Measurements from ENCODE around the gene SPATA25.
A peak's percentile ranks its signal among the peaks of the same experiment; 100 is the strongest.
"Not testable (repeated sequence)": the region's sequence is repeated elsewhere in the genome, so short reads cannot be mapped to it uniquely, and the experiment has no call there.

The SPATA25 gene

DNA sequence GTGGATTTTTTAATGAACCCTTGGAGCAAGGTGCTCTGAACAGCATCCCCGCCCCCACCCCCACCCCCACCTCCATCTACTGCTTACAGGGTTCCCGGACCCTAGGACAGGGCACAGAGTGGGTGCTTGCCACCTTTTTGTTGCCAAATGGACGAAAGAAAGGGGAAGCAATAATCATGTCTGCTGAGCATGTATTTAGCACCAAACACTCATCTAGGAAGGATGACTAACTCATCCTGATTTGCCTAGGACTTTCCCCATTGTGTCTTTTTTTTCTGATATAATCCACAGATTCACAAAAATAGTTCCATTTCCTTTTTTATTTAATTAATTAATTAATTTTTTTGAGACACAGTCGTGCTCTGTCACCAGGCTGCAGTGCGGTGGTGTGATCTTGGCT lies 25.7 kb upstream of the SPATA25 start:
- no peak for DNase-seq

DNA sequence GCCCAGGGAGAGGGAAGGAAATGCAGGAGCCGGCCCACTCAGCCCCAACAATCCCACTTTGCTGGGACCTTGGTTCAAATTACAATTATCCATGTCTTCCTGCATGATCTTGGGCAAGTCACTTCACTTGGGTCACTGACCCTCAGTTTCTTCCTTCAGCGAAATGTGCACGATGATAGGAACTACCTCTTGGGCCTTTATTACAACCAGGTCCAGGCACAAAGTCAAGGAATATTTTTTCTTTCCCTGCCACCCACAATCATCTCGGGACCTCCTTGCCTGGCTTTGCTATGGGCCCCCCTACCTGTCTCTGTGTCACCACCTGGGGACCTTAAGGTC lies 24.9 kb upstream of the SPATA25 start:
- DNase-seq = no peak

DNA sequence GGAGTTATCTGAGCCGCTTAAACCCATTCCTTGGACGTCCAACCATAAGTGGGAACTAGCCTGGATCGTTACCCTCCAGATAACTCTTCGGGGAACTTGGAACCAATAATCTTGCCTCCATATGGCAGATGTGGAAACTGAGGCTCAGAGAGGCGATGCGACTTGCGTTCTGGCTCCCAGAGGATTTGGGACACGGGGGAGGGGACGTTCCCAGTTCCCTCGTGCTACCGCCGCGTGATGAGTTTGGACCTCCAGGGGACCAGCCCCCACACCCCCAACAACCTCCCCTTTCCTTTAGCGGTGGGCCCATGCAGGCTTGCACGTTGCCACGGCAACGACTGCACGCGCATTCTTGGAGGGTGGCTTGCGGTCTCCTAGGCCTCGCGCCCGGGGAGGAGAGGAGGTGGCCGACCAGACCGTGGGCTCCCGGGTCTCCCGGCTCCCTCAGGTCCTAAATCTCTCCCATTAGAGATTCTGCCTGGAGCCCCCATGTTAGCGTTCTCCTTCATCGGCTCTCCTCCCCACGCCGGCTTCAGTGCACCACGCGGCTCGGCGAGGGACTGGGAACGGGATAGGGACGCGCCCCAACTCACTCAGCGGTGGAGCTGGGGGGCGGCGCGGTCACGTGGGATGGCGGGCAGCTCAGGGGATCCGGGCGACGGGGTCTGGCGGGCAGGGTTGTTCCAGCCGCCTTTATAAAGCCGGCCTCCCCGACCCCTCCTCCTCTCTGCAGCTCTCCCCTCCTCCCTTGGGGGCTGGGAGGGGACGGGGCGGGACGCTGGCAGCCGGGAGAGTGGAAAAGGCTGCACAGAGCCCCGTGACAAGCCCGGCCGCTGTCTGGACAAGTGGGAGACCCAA lies 24.3 kb upstream of the SPATA25 start, which contains the start of gene PLTP:
Gene PLTP, minus strand, starts transcription at position 670 of the 858 bp plus-strand sequence. CDS start 703 bp downstream, outside the sequence.
- peak; percentile 32 for DNase-seq

DNA sequence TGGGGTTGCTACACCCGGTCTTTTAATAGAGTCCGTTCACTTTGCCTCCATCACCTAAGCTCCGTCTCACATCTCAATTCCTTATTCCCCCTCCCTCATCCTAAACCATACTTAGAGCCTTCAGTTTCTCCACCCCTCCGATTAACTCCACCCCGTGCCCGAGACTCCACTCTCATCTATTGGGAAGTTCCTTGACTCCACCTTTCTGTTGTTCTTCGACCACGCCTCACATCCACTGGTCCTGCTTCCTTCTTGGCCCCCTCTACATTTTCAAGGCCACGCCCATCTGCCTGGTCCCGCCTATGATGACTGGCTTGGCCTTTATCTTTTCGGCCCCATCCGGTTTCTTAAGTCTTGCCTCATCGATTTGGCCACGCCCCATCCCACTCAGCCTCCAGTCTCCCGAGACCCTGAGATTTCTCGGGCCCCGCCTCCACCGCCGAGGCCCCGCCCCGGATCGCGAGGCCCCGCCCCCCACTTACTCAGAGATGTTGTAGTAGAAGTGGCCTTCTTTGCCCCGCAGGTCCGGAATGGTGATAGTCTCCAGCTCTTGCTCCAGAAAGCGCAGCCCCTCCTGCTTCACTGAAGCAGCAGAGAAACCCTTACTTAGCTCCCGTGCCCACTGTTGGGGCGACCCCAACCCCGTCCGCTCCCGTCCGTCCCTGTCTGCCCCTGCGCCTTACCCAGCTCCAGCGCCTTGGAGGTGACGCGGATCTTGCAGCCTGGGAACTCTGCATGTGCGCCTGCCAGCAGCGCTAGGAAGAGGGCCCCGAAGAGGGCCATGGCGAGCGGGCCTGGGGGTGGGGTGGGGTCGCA lies 23.5 kb upstream of the SPATA25 start:
- peak; percentile 74 for DNase-seq

DNA sequence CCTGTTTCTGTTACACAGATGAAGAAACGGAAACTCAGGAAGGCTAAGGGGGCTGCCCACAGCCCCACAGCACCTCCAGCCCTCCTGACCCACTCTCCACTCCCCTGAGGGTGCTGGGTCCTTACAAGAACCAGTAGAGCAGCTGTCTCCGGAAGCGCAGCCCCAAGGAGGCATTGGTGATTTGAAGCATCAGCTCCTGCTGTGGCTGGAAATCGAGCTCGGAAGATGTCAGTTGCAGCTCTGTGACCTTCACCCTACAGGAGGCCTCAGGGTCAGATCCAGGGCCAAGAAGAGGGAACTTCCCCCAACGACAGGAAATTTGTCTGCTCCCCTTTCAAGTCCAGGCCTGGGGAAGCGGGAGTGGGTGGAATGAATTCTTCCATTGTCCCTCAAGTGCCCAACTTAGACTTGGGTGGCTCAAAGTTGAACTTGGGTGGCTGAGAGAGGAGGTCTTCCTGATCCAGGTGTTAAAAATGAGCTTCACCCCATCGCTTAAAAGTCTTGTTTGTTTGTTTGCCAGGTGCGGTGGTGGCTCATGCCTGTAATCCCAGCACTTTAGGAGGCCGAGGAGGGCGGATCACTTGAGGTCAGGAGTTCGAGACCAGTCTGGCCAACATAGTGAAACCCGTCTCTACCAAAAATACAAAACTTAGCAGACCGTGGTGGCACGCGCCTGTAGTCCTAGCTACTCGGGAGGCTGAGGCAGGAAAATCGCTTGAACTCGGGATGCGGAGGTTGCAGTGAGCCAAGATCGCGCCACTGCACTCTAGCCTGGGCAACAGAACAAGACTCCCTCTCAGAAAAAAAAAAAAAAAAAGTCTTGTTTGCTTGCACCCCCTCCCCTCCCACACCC lies 22.6 kb upstream of the SPATA25 start:
- DNase-seq = no peak

DNA sequence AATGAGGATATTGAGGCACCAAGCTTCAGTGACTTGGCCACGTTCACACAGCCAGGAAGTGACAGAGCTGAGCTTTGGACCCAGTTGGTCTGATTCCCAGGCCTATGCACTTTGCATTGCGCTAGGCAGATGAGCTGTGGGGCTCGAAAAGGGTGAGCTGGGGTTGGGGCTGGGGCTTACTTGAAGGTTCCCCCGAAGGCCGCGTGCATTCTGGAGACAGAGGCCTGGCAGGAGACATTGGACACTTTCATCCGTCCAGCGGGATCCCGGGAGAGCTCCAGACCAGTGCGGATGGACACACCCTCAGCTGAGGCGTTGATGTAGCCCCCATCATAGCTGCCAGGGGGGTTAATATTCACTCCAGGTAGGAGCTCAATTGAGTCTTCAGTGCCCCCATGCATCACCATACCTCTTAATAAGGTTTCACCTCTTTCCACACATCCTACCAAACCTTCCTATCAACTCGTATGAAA lies 21.9 kb upstream of the SPATA25 start:
- DNase-seq = no peak

DNA sequence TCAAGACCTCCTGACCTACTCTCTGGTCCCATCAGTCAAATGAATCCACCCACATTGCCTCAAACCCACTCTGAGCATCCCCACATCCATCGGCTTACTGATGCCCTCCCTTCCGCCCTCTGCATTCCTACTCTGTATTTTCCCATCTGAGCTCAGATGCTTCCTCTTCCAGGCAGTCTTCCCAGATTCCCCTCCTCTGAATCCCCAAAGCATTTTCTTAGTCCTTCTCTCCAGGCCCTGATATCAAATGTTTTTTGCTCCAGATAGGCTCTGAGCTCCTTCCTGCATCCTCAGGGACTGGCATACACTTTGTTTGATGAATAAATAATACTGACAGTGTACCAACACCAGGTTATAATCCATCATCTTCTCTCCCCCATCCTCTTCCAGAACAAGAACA lies 20.7 kb upstream of the SPATA25 start:
- DNase-seq = no peak

DNA sequence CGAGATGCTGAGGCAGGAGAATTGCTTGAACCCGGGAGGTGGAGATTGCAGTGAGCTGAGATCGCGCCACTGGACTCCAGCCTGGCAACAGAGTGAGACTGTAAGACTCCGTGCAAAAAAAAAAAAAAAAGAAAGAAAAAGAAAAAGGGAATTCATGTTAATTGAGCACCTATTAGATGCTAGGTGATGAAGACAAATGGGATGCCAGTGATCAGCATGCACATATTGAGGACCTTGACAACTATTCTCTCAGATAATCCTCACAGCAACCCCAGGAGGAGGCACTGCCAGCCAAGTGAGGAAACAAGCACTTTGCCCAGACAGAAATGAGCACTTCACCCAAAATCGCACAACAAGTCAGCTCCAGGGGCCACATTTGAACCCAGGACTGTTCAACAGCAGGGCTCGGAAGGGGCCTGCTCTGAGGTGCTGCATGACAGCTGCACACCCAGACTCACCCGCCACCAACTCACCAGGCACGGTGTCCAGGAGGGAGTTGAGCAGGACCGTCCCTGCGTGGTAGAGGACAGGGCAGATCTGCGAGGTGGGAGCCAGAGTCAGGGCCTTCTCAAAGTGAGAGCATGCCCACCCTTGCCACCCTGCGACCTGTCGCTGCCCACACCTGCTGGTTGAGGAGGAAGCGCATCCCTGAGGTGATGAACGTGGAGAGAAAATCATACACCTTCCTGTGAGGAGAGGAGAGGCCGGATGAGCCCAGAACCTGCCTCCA lies 20.0 kb upstream of the SPATA25 start:
- no peak for DNase-seq

DNA sequence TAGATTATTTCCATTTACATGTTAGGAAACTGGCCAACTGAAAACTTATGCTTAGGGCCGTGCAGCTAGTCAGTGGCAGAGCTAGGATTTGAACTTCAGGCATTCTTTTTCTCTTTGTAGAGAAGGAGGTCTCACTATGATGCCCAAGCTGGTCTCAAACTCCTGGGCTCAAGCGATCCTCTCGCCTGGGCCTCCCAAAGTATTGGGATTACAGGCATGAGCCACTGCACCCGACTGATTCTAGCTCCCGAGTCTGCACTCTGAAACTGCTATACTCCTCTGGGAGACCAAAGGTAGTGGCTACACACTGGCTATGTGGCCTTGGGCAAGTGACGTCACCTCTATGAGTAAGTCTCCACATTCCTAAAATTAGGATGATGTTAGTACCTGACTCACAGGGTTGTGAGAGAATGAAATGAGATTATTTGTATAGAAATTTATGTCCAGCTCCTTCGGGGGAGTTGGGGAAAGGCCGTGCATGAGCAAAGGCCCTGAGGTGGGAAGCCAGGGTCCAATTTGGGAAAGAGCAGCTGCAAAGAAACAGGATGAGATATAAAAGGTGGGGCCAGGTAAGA lies 18.2 kb upstream of the SPATA25 start:
- DNase-seq = no peak

DNA sequence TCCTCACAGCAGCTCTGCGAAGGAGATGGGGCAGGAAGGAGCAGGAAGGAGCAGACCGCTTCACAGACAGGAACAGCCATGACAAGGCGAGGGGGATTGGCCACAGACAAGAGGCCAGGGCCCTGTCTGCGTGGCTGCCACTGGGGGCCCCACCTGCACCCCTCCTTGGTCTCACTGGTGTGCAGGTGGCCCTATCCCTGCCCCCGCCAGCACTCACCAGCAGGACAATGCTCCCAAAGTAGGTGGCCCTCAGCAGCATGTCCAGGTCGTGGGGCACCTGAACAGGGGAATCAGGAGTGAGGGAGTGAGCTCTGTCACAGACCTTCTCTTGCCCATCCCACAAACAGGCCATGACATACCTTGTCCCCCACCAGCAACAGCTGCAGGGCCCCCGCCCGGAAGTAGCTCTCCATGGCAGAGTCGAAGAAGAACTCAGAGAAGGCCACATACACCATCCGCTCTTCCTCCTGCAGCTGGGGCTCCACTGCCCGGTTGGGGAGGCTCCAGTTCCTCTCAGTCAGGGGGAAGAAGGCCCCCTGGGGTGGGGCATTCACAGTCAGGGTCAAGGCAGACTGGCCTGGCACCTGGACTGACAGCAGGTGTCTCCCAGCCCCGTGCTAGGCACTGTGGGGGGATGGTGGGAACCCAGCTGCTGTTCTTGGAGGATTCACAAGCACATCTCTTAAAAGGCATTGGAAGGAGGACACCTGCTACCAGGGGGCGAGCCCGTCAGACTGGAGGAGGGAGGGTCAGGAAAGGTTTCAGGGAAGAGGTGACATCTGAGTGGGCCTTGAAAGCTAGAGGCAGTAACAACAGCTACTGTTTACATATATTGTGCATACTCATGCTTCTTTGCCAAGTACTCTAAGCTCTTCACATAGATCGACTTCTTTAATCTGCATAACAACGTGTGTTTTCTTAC lies 17.4 kb upstream of the SPATA25 start:
- no peak for DNase-seq

DNA sequence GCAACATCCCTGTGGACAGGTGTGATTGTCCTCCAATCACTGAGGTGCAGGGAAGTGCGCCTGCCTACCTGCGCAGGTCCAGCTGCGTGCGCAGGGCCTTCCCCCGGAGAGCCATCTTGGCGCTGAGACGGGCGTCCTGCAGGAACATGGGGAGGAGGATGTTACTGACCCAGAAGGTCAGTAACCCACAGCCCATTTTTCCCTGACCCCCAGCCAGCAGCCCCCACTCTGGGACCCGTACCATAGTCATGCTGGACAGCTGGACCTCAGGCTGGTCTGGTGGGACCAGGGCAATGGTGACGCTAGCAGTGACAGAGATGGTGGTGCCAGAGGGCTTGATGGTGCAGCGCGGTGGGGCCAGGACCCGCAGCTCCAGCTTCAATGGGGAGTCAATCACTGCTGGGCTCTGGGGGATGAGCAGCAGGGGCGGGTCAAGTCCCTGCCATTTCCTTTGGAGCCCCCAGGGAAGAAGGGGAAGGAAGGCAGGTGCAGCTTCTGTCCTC lies 14.8 kb upstream of the SPATA25 start:
- DNase-seq = no peak

DNA sequence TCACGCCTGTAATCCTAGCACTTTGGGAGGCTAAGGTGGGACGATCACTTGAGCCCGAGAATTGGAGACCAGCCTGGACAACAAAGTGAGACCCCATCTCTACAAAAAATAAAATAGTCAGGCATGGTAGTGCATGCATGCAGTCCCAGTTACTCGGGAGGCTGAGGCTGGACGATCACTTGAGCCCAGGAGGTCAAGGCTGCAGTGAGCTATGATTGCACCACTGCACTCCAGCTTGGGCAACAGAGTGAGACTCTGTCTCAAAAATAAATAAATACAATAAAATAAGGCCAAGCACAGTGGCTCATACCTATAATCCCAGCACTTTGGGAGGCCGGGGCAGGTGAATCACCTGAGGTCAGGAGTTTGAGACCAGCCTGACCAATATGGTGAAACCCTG lies 13.9 kb upstream of the SPATA25 start:
- not testable (repeated sequence) for DNase-seq

DNA sequence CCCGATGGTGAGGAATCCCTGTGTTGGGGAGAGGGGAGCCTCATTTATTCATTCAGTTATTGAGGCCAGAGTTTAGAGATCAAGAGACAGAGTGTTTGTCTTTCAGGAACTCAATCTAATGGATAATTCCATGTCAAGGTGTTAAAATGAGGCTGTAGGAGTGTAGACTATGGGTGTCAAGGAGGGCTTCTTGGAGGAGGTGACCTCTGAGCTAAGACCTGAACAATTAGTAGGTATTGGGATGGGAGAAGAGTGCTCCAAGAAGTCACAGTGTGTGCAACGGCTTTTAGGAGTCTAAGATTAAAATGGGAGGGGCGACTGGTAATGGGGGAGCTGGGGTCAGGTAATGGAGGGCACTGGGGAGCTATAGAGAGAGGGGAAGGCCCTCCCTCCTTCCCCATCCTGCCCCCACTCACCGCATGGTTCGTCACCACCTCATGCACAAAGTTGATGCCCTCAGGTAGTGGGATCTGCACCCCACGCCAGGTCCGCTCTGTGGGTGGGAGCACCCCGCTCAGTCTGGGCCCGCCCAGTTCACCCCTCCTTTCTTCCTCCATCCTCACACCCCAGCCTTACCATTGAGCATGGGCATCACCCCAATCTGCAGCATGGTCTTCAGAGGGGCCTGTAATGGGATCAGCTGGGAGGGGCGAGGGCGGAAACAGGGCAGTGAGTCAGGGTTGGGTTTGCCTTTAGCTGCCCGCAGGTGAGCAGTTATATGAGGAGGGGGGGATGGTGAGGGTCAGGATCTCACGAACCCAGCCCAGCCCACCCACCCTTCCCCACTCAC lies 11.8 kb upstream of the SPATA25 start:
- DNase-seq = no peak

DNA sequence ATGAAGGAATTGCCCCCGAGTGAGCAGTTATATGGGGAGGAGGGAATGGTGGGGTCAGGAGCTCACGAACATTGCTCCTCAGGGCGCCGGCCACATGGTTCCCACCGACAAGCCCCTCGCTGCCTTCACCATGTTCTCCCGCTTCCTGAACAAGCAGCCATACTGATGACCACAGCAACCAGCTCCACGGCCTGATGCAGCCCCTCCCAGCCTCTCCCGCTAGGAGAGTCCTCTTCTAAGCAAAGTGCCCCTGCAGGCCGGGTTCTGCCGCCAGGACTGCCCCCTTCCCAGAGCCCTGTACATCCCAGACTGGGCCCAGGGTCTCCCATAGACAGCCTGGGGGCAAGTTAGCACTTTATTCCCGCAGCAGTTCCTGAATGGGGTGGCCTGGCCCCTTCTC lies 10.9 kb upstream of the SPATA25 start:
- DNase-seq = no peak

DNA sequence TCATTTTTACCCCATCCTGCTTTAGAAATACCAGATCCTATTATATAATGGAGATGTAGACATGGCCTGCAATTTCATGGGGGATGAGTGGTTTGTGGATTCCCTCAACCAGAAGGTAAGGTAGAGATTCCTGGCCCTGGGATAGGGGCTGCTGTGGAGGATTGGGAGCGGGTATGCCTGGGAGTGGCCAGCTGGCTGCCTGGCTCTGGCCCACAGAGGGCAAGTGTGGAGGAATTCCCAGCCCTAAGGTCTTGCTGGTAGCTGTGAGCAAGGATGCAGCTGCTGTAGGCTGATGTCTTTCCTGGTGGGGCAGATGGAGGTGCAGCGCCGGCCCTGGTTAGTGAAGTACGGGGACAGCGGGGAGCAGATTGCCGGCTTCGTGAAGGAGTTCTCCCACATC lies 10.3 kb upstream of the SPATA25 start:
- no peak for DNase-seq

DNA sequence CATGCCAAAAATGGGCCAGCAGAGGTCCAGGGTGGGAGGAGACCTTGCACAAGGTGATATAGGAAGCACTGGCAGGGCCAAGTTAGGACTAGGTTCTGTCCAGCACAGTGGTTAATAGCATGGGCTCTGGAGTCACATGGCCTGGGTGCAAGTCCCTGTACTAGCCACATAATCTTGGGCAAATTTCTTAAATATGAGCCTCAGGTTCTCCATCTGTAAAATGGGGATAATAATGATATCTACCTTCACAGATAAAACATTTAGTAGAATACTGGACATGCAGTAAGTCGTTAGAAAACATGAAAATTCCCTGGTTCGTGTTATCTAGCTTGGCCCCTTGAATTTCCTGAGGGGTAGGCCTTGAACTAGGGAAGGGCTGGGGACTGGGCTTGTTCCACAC lies 9.9 kb upstream of the SPATA25 start:
- no peak for DNase-seq

DNA sequence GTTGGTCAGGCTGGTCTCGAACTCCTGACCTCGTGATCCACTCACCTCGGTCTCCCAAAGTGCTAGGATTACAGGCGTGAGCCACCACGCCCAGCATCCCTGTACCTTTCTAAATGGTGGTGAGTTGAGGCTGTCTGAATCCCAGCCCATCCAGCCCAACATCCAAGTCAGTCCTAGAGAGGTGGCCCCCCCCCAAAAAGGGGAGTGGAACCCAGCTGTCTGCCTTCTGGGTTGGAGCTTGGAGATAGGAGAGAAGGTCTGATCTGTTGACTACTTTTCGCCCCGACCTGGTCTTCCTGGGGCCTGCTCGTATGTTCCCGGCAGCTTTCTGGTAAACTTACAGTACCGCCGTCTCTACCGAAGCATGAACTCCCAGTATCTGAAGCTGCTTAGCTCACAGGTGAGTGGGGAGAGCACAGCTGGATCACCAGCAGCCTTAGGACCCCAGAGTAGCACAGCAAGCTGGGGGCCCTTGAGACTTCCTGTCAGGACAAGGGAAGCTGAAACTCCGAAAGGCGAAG lies 9.3 kb upstream of the SPATA25 start:
- DNase-seq = no peak

DNA sequence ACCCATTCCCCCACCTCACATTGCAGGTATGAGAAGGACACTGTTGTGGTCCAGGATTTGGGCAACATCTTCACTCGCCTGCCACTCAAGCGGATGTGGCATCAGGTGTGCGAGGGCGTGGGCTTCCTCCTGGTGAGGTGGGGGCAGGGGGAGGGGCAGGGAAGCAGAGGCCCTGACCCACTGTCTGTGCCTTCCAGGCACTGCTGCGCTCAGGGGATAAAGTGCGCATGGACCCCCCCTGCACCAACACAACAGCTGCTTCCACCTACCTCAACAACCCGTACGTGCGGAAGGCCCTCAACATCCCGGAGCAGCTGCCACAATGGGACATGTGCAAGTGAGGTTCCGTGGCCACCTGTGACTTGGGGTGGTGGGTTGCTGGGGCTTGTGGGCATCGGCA lies 7.4 kb upstream of the SPATA25 start:
- no peak for DNase-seq

DNA sequence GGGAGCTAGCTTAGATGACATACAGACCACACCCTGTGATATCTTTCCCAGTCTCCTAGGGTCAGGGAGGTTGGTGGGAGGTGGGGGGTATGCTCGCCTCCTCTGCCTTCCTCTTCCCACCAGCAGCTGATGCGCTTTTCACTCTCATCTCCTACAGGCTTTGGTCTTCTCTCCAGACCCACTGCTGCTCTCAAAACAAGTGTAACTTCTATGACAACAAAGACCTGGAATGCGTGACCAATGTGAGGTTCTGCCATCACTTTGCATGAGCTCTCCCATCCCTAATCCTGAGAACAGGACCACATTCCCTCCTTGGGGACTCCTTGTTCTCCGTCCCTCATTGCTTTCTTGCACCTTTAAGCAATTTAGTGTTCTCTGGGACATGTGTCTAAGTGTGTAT lies 6.4 kb upstream of the SPATA25 start:
- DNase-seq = no peak
